ENCODE measurements around the gene PREX1. TPM values are rescaled to one million over a fixed set of nuclear protein-coding genes. Genes with fewer than 3 reads are reported as not detected.
A peak's percentile ranks its signal among the peaks of the same experiment; 100 is the strongest.

PREX1 gene
- total and polyA plus RNA-seq, 8 donors = 5.2 to 25.2 (median 16.6) TPM

- 77 to 92% (median 87%) methylated on average over 2 of the region's 2 CpGs for WGBS, 5 donors
- TF ChIP-seq POLR2A (IDR thresholded peaks at IDR 0.05) (no peak), CTCF (IDR thresholded peaks at IDR 0.05) (no peak), POLR2AphosphoS5 (IDR thresholded peaks at IDR 0.05) (no peak), EP300 (IDR thresholded peaks at IDR 0.05) (no peak)
- Histone ChIP-seq H3K4me1 (peaks cover 0 to 29% (median 13%) of the 10 kb centered on the region in 4 donors), H3K27me3 (no peaks in the 10 kb centered on the region), H3K36me3 (peaks cover 9 to 41% (median 29%) of the 10 kb centered on the region in 4 donors), H3K4me3 (no peak overlapping the region), H3K9me3 (no peaks in the 10 kb centered on the region), H3K27ac (no peak overlapping the region)
- no peak for DNase-seq
- intact Hi-C loops (cut with DNase I; ENCODE audit: low total_unique reads) = no loop called here
Measured at GRCh38 chr20:48740292-48740649, 87.5 kb downstream of the PREX1 start.

GRCh38 chr20:48739395-48740291 lies 88.2 kb downstream of the PREX1 start:
- Histone ChIP-seq H3K4me1 (peaks cover 0 to 32% (median 13%) of the 10 kb centered on the region in 4 donors), H3K4me3 (no peak overlapping the region), H3K27me3 (no peaks in the 10 kb centered on the region), H3K27ac (no peak overlapping the region), H3K9me3 (no peaks in the 10 kb centered on the region), H3K36me3 (peaks cover 6 to 44% (median 27%) of the 10 kb centered on the region in 4 donors)
- 75 to 82% (median 80%) methylated on average over 8 of the region's 8 CpGs for WGBS, 5 donors
- DNase-seq = no peak
- intact Hi-C loops (cut with DNase I; ENCODE audit: low total_unique reads) = no loop called here
- TF ChIP-seq CTCF (IDR thresholded peaks at IDR 0.05) (no peak), POLR2AphosphoS5 (IDR thresholded peaks at IDR 0.05) (no peak), EP300 (IDR thresholded peaks at IDR 0.05) (no peak), POLR2A (IDR thresholded peaks at IDR 0.05) (no peak)

GRCh38 chr20:48738399-48739304 lies 89.1 kb downstream of the PREX1 start:
- Histone ChIP-seq H3K36me3 (peaks cover 0 to 39% (median 26%) of the 10 kb centered on the region in 4 donors), H3K9me3 (no peaks in the 10 kb centered on the region), H3K4me3 (no peak overlapping the region), H3K4me1 (peaks cover 0 to 32% (median 13%) of the 10 kb centered on the region in 4 donors), H3K27me3 (no peaks in the 10 kb centered on the region), H3K27ac (peak overlapping the region in 1 of 5 donors; percentile 10)
- TF ChIP-seq CTCF (IDR thresholded peaks at IDR 0.05) (no peak), POLR2A (IDR thresholded peaks at IDR 0.05) (no peak), POLR2AphosphoS5 (IDR thresholded peaks at IDR 0.05) (no peak), EP300 (IDR thresholded peaks at IDR 0.05) (no peak)
- intact Hi-C loops (cut with DNase I; ENCODE audit: low total_unique reads) = no loop called here
- peak in 1 of 2 donors; percentile 79 for DNase-seq
- 27 to 42% (median 35%) methylated on average over 11 of the region's 11 CpGs for WGBS, 5 donors

- H3K9me3 ChIP-seq = no peaks in the 10 kb centered on the region
- no peak overlapping the region for H3K4me3 ChIP-seq
- 42 to 56% (median 47%) methylated on average over 3 of the region's 3 CpGs for WGBS, 5 donors
- peaks cover 0 to 33% (median 21%) of the 10 kb centered on the region in 4 donors for H3K36me3 ChIP-seq
- no peak overlapping the region for H3K27ac ChIP-seq
- H3K27me3 ChIP-seq = no peaks in the 10 kb centered on the region
- intact Hi-C loops (cut with DNase I; ENCODE audit: low total_unique reads) = no loop called here
- DNase-seq = no peak
- no peak for TF ChIP-seq POLR2AphosphoS5 (IDR thresholded peaks at IDR 0.05)
- no peak for TF ChIP-seq POLR2A (IDR thresholded peaks at IDR 0.05)
- TF ChIP-seq CTCF (IDR thresholded peaks at IDR 0.05) = no peak
- no peak for TF ChIP-seq EP300 (IDR thresholded peaks at IDR 0.05)
- H3K4me1 ChIP-seq = peaks cover 0 to 32% (median 13%) of the 10 kb centered on the region in 4 donors
Measured at GRCh38 chr20:48738094-48738398, 89.8 kb downstream of the PREX1 start.
